Fibroblast of mammary gland (primary cell): Measurements from ENCODE around the gene RAMP3.

Experiments
- DNase-seq: peaks from one replicate; pipeline ENCODE4 v3.0.0-alpha.2; 2010; ENCODE audit warnings: low read depth
- H3K4me3 ChIP-seq: 2 replicates; pipeline ENCODE4 v1.5.1; 2011; ENCODE audit warnings: low read depth, mild to moderate bottlenecking, low read length, moderate library complexity; ENCODE audit not compliant: control insufficient read depth
- CTCF ChIP-seq: conservative IDR thresholded peaks from 2 replicates; pipeline ENCODE4 v1.5.1; 2011; ENCODE audit warnings: low read depth, low read length, inconsistent platforms; ENCODE audit not compliant: control insufficient read depth, insufficient read depth

RAMP3 gene

GRCh38 chr7:45185028-45185863 lies 27.7 kb downstream of the RAMP3 start:
- H3K4me3 ChIP-seq: no peak overlapping the region
- TF ChIP-seq CTCF: no peak
- DNase-seq: no peak

- DNase-seq: no peak
Observed at GRCh38 chr7:45185864-45186250, 28.3 kb downstream of the RAMP3 start.

GRCh38 chr7:45186261-45186813 lies 28.7 kb downstream of the RAMP3 start:
- no peak for TF ChIP-seq CTCF
- H3K4me3 ChIP-seq: no peak overlapping the region
- DNase-seq: no peak

More at GRCh38 chr7:45185864-45186250, 28.3 kb downstream of the RAMP3 start:
- TF ChIP-seq CTCF: no peak
- no peak overlapping the region for H3K4me3 ChIP-seq

- no peak overlapping the region for H3K4me3 ChIP-seq
- DNase-seq: no peak
- no peak for TF ChIP-seq CTCF
Observed at GRCh38 chr7:45187089-45187945, 29.7 kb downstream of the RAMP3 start.

GRCh38 chr7:45187946-45188411 lies 30.4 kb downstream of the RAMP3 start:
- H3K4me3 ChIP-seq: no peak overlapping the region
- no peak for DNase-seq
- no peak for TF ChIP-seq CTCF

GRCh38 chr7:45188736-45189135 lies 31.1 kb downstream of the RAMP3 start:
- DNase-seq: no peak
- TF ChIP-seq CTCF: no peak
- no peak overlapping the region for H3K4me3 ChIP-seq
